Activated T-cell treated with anti-CD3 and anti-CD28 coated beads for 24 hours (primary cell): Measurements from ENCODE around the gene SERPINA9.

Source experiments
- DNase-seq: peaks from one replicate; pipeline ENCODE4 v3.0.0-alpha.2; 2020; ENCODE audit warnings: low read depth

The SERPINA9 gene

GRCh38 chr14:94462763-94463572 is 13.0 kb downstream of the SERPINA9 start:
- DNase-seq, result no peak

GRCh38 chr14:94462219-94462551 is 13.8 kb downstream of the SERPINA9 start:
- DNase-seq, result no peak

GRCh38 chr14:94461526-94462218 is 14.3 kb downstream of the SERPINA9 start:
- DNase-seq, result no peak

- DNase-seq, result no peak
Measured at GRCh38 chr14:94460631-94461416, 15.2 kb downstream of the SERPINA9 start.

- no peak for DNase-seq
Measured at GRCh38 chr14:94458558-94459205, 17.3 kb downstream of the SERPINA9 start.

- DNase-seq, result no peak
Measured at GRCh38 chr14:94458096-94458495, 17.9 kb downstream of the SERPINA9 start.

GRCh38 chr14:94455928-94456327 is 20.1 kb downstream of the SERPINA9 start:
- DNase-seq, result no peak

- DNase-seq, result no peak
Measured at GRCh38 chr14:94451826-94452225, 24.2 kb downstream of the SERPINA9 start.

- no peak for DNase-seq
Measured at GRCh38 chr14:94451091-94451771, 24.8 kb downstream of the SERPINA9 start.

- DNase-seq, result no peak
Measured at GRCh38 chr14:94450722-94451090, 25.3 kb downstream of the SERPINA9 start.

GRCh38 chr14:94449930-94450329 is 26.1 kb downstream of the SERPINA9 start:
- DNase-seq, result no peak

GRCh38 chr14:94448071-94448808 is 27.8 kb downstream of the SERPINA9 start:
- DNase-seq, result no peak

- no peak for DNase-seq
Measured at GRCh38 chr14:94447206-94447605, 28.8 kb downstream of the SERPINA9 start.

- DNase-seq, result no peak
Measured at GRCh38 chr14:94446126-94446525, 29.9 kb downstream of the SERPINA9 start.

- no peak for DNase-seq
Measured at GRCh38 chr14:94445003-94445402, 31.0 kb downstream of the SERPINA9 start.

GRCh38 chr14:94441531-94442205 is 34.3 kb downstream of the SERPINA9 start:
- no peak for DNase-seq

GRCh38 chr14:94441130-94441529 is 34.9 kb downstream of the SERPINA9 start:
- DNase-seq, result no peak

- no peak for DNase-seq
Measured at GRCh38 chr14:94439453-94440057, 36.4 kb downstream of the SERPINA9 start.

GRCh38 chr14:94428610-94429009 is 47.4 kb downstream of the SERPINA9 start:
- no peak for DNase-seq

- DNase-seq, result no peak
Measured at GRCh38 chr14:94427016-94427613, 48.9 kb downstream of the SERPINA9 start.
